Left colon (tissue), 2 donors: Measurements from ENCODE around the gene CDH11. TPM values are rescaled to one million over a fixed set of nuclear protein-coding genes. Genes with fewer than 3 reads are reported as not detected.

Experiments used
- ATAC-seq: fragments of 200-7000 bp; cut with Tn5 transposase; one replicate; pipeline ENCODE4 v1.9.1; 2020; ENCODE audit warnings: mild to moderate bottlenecking, moderate library complexity
- DNase-seq, 2 donors: peaks; one replicate each; pipeline ENCODE4 v3.0.0-alpha.2; 2020
- intact Hi-C, 2 donors: fragments of 100-400 bp; cut with DNase I in 1 of 2; cut with micrococcal nuclease in 1 of 2; formaldehyde crosslinking; loops; one replicate each; pipeline versions ENCODE4 v1.11.2 to v1.14.0; 2022; cut with DNase I, micrococcal nuclease
- total RNA-seq, 2 donors: library from RNA; stranded (reverse); fragmentation: NEBNext Ultra II Directional; extraction: Animal tissue kit (Norgen Biotek cat#: 25700); gene quantifications; one replicate each; pipeline ENCODE4 v1.2.1, GENCODE V29; 2021
- donor health status: DM: no; HTN: no; CAD: no.
- donor health status: DM: yes; HTN: yes; CAD: no.

The CDH11 gene
- total RNA-seq, 2 donors from 2014 or later = 4.4 to 15.6 TPM

DNA sequence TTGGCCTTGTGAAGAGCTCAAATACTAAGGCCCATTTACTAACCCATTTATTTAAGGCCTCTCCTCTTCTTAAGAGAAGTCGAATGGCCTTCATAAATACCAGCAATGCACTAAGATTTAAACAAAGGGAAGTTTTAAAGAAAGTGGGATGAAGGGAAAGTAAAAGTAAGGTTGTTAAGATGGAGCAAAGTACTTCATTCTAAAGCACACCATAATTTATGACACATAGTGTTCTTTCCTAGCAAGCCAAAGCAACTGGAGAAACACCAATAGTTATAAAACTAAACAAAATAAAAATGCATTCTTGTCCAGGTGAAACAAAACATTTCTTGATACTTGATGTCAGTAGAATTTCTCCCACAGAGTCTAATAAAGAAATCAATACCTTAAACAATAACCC lies 27.9 kb downstream of the CDH11 start:
- intact Hi-C loops = no loop called here
- ATAC-seq (peak; percentile 61), DNase-seq (no peak)

DNA sequence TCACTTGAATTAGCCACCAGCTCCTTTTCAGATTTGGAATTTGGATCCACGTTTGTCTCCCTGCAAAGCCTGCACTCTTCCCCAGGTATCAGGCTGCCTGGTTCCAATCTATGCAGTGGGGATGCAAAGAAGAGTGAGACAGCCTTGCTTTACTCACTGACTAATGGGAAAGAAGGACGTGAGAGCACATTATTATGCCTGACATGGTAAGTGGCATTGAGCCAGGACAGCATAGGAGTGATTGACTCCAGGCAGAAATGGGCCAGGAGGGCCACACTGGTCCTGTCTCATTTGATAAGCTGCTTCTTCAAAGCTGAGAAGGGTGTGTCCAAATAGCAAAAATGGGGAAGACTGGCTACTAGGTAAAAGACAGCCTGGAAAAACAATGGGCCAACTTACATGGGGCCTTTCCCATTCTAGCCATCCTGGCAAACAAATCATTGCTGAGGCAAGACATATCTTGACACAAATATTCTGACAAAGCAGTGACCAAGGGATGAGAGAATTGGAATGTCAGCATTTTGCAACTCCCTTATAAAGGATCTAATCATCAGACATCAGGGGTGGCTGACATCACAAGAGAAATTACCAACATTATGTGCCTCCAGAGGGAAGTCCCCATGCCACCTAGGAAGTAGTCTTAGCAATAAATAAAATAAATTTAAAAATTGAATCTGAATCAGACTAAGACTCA lies 38.6 kb downstream of the CDH11 start:
- DNase-seq (no peak), ATAC-seq (no peak)
- intact Hi-C loops = no loop called here

DNA sequence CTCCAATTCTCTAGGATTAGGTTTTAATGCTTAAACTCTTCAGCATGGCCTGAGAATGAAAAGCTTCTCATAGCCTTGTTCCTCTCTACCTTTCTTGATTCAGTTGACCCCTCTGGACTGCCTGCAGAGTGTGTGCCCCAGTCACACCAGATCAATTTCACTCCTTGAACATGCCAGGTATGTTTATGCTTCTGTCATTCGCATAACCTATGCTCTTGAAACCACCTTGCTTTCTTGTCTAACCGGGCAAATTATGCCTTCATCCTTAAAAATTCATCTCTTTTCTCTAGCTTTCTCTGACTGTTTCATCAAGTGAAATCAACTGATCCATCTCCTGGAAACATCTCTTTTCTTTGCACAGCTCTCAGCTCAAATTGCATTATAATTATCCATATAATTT lies 42.3 kb downstream of the CDH11 start:
- intact Hi-C loops = no loop called here
- ATAC-seq (no peak), DNase-seq (no peak)

DNA sequence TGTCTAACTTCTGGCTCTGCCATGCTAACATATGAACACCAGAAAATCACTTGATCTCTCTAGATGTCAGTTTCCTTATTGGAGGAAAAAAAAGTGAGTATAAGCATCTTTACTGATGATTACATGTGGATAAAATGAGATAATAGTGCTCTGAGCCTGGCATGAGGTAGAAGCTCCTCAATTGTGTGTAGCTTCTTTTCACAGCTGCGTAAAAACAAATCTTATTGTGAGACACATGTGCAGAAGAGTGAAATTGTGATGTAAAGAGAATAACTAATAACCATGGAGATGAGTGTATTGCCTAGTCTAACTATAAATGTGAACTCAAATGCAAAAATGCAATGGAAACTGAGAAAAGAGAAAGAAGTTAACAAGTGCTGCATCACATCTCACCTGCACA lies 44.7 kb downstream of the CDH11 start:
- no peak for ATAC-seq
- intact Hi-C loops = no loop called here
- no peak for DNase-seq

DNA sequence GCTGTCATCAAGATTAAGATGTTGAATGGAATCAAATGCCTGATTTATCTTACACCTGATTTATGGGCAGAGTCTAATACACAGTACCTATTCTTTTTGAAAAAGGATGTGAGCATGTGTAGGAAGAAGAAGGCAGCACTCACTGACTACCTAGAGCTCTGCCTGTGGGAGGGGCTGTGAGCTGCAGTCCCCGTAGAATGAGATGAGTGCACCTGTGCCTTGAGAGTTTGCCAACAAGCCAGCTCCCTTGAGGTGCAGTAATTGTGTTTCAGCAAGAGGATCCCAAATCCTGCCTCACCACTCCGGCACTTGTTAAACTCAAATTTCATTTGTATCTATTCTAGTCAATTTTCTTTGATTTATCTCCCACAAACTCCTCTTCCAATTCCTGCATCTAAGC lies 46.0 kb downstream of the CDH11 start:
- no peak for ATAC-seq
- intact Hi-C loops = no loop called here
- DNase-seq = no peak

DNA sequence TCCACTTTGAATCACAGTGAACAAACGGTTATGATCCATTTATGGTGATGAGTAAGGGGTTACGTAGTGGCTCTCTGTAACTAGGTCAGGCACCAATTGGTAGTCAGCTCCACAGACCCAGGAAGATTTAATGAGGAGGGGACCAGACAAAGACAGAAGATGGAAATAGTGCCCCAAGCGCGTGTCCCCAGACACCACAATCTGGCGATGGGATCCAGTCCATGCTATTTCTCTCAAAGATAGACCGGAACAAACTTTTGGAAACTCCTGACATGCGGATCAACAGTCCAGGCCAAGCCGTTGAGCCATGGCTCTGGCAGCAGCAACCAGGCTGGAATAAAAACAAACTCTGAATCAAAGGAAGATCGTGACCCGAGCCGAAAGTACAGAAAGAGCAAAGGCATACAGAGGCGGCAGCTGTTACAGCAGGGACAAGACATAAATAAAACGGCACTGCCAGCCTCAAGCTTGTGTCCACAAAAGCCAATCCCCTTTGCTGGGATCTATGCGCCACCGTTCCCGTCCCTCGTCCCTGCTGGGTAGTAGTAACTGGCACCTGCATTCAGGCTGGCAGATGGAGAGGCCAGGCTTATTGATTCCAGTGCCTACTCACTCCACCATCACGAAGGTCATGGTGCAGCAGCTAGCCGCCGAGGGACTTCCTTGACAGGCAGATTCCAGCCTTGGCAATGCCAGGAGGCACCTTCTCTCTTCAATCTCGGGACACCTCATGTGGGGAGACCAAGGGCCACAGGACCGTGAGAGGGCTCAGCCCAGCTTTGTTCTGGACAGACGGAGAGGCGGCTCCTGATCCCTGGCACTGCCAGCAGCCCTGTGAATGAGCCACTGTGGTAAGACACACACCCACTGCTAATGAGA lies 50.2 kb downstream of the CDH11 start:
- ATAC-seq (no peak), DNase-seq (peak in 1 of 2 donors; percentile 28)
- intact Hi-C loops = no loop called here

DNA sequence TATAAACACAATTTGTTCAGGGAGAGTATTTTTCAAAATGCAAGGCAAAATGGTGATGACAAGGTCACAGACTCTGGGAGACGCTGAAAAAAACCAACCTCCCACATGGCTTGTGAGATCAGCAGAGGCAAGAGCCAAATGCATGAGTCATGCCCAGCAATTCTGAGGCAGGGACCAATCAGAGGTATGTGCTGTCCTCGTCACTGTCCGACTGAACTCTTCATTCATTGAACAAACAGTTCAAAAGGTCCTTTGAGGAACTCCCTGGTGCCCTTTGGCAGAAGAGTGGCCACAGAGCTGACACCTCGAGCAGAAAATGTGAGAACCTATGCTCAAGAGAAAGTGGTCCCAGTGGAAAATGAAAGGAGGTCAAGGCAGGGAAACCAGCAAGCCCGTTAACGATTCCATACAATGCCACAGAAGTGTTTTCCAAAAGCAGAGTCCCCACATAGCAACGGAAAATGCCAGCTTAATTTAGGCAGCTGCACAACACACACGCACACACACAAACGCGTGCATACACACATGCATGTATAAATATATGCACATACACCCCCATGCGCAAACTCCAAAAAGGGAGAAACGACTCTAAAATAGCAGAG lies 50.9 kb downstream of the CDH11 start:
- intact Hi-C loops = no loop called here
- peak; percentile 17 to 60 for DNase-seq
- peak; percentile 82 for ATAC-seq

DNA sequence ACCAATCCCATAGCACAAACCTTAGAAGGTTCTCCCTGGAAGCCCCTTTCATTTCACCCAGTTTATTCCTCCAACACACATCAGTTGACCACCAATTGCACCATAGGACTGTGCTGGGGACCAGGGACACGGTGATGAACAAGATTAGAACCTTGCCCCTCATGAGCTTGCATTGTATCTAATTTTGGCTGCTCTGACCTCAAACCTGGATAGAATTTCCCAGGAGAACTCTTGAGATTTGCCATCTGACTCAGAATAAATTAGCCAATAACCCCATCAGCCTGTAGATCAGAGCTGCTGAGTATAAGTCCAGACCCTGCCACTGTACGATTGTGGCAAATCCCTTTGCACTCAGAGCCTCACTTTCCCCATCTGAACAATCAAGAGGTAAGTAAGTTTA lies 52.1 kb downstream of the CDH11 start:
- ATAC-seq (no peak), DNase-seq (no peak)
- intact Hi-C loops = no loop called here

DNA sequence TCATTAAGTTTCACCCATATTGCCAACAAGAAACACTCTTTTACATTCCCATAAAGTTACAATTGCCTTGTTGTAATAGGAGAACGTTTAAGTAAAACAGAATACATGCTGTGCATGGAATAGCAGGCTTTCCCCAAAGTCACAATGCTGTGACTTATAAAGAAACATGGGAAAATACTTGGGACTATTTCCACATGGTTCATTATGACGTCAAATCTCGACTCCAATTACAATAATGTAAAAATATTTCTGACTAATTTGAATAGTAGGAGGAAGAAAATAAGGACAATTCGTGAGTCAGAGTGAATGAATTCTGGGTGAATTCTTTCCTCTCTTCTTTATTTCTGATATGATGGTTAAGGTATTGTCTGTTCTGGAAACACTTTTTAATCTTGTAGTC lies 52.8 kb downstream of the CDH11 start:
- intact Hi-C loops = no loop called here
- no peak for ATAC-seq

DNA sequence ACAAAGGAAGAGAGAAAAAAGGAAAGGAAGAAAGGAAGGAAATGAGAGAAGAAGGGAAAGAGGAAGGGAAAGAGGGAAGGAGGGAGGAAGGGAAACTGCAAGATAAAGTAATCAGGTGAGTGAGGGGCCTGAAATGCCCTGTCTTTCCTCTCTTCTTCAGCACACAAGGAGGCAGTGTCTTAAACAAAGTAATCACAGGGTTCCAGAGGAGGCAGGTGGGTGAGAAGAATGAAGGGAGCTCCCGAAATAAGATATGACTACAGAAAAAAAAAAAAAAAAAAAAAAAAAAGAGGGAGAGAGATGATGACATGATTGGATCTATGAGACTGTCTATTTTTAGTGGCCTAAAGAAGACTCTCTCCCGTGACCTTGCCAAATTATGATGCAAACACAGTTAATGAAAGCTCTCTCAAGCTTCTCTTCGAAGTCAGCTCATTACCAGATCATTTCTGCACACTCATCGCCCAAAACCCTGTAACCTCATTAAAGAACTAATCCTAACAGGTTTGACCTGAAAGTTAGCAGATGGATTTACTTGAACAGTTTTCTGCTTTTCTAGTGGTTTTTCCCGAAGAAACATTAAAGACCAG lies 53.6 kb downstream of the CDH11 start:
- no peak for DNase-seq
- intact Hi-C loops = no loop called here
- no peak for ATAC-seq

More for the DNA sequence above, 52.8 kb downstream of the CDH11 start:
- DNase-seq = no peak

DNA sequence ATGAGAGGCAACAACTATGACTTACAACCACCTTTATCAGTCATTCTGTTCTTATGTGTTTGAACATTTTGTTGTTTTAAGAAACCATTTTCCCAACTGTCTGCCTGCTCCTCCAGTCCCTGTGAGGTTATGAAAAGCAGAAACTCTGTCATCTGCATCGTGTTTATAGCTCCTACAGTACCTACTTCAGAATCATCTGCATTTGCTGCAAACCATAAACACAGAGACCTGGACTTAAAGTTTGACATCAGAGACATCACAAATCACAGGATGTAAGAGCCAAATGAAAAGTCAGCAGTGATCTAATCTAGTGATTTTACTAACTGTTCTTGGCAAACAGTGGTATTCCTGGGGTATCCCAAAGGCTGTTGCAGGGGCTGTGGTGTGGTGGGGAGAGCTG lies 55.2 kb downstream of the CDH11 start:
- no peak for DNase-seq
- intact Hi-C loops = no loop called here
- ATAC-seq = no peak

DNA sequence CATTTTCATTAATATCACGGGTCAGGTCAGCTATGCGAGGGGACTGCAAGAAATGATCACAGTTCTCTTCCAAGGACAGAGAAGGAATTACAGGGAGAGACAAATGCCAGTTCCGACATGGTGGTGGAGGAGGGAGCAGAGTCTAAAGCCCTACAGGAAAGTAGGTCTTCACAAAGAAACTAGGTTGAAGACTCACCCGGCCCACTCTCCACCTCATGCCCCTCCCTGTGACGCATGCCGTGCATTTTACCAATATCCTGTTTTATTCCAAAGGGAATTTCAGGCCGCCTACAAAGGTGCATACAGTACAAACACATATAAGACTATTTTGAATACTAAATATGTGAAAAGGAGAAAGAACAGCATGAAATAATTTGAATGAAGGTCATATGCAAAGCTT lies 56.8 kb downstream of the CDH11 start:
- intact Hi-C loops = no loop called here
- no peak for ATAC-seq
- no peak for DNase-seq

DNA sequence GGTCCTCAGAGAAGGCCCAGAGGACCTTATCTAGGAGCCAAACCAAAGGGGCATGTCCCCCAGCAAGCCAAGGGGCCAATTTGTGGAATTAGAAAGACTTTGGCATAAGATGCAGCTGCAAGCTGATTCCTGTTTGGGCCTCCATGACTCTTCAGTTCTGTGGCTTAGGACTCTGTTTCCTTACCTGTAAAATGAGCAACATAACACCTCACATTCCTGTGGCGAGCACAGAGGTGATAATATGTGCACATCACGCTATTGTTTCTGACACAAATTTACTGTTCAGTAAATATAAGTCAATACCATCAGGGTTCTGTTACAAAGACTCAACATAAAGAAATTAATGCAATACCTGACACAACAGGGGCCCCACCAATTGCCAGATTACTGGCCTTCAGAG lies 57.7 kb downstream of the CDH11 start:
- ATAC-seq = no peak
- intact Hi-C loops = no loop called here
- DNase-seq = no peak

DNA sequence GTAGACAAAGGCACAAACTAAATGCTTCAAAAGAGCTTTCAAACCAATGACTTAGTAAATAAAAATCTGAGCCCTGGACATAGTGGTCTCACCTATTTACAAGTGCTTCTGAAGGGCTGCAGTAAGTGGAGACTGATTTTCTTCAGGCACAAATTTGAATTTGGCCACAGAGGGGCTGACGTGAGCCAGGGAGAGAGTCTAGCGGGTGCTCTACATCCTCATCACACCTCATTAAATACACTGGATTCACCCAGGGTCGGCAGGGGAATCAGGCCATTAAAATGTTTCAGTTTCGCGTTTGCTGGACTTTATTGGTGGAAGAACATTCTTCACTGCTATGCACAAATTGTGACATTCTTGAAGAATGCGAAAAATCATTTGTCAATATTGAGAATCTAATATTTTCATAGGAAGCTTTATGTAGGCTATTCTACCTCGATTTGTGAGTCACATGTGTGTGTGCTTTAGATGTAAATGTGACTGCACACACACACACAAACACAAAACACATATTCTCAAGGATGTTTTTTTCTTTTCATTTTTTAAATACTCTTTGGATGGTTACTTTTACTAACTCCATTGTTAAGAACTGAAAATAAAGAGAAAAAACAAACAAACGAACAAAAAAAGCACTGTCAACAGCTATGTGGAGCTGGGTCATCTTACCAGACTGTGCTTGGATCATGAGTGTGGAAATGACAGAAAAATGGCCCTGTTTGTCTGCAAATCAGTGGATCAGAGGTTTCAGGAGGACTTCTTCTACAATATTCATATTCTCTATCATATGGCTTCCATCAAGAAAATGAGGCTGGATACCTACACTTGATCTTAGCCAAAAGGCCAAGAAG lies 58.9 kb downstream of the CDH11 start:
- no peak for DNase-seq
- intact Hi-C loops = no loop called here
- ATAC-seq = no peak

DNA sequence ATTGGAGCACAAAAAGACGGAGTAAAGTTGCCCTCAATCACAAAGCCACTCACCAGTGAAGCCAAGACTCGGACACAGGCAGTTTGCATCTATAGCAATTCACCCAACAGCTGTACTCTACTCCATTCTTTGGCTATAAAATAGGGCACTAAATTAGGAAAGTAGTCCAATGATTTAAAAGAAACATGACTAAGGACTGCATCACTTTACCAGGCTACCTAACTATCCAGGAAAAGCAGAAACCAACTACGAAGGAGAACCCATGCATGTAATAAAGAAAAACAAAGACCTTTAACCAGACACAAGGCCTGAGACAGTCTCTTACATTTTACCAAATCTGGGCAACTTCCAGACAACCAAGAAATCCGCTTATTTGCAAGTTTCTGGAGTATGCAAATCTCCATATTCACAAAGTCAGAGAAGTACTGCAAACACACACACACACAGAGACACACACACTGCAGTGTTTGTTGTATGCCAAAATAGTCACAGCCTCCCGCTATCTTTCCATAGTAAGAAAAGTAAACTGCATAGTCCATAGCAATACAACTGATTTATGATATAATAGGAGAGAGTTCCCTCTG lies 59.8 kb downstream of the CDH11 start:
- intact Hi-C loops = no loop called here
- no peak for DNase-seq
- ATAC-seq = no peak

DNA sequence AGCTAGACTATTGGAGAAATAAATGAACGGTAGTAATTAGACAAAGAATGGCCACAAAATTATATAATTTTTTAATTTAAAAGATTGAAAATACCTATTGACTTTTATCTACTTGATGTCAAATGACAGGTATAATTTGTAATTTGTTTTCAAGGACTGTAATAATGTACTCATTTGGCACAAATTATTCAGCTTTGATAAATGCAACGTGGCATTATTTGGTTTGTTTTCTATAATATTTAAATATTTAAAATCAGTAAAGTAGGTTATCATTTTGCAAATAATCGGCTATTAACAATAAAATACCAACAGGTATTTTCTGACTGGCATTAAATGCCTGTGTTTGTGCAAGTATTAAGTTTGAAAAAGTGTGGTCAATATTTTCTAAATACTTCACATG lies 60.6 kb downstream of the CDH11 start:
- DNase-seq (no peak), ATAC-seq (no peak)
- intact Hi-C loops = no loop called here

DNA sequence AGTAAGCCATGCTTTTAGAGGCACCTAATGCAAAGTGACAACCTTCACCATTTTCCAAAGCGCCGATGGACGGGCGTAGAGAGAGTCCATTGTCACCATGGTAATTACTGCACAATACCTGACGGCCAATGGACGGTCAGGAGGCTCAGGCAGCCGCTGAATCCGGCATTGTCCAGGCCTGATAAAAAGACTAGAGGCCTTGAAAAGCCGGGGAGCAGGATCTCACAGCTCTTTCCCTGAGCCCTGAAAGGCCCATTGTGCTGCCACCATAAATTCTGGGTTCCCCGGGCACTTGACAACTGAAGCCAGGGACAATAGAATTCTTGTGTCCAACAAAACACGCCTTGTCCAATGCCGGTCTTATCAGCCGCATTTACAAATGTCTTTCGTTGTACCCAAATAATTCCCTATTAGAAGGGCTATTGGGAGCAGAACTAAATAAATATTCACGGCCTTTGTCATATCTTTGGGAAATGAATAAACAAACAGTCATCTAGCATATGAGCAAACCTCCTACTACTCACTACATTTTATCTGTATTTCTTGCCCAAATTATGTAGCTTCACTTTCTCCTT lies 62.4 kb downstream of the CDH11 start:
- intact Hi-C loops = no loop called here
- DNase-seq = no peak
- no peak for ATAC-seq

DNA sequence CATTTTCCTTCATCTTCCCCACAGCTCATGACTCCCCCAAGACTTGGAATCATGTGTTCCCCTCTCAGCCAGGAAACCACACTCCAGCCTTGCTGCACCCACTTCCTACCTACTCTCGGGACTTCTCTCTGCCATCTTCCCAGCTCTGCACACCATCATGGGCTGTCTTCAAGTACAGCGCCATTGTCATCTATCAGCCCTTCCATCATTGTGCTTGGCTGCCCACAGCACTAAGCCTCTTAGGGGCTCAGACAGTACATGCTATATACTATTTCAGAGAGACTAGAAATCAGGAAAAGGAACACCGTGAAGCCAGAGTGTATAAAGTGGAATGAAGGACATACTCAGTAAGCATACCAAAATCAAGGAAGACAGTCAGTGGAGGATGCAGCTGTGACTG lies 64.7 kb downstream of the CDH11 start:
- no peak for ATAC-seq
- DNase-seq = no peak
- intact Hi-C loops = no loop called here
